ENCODE results near the gene DIAPH3.

- TF ChIP-seq, protein P1, sequence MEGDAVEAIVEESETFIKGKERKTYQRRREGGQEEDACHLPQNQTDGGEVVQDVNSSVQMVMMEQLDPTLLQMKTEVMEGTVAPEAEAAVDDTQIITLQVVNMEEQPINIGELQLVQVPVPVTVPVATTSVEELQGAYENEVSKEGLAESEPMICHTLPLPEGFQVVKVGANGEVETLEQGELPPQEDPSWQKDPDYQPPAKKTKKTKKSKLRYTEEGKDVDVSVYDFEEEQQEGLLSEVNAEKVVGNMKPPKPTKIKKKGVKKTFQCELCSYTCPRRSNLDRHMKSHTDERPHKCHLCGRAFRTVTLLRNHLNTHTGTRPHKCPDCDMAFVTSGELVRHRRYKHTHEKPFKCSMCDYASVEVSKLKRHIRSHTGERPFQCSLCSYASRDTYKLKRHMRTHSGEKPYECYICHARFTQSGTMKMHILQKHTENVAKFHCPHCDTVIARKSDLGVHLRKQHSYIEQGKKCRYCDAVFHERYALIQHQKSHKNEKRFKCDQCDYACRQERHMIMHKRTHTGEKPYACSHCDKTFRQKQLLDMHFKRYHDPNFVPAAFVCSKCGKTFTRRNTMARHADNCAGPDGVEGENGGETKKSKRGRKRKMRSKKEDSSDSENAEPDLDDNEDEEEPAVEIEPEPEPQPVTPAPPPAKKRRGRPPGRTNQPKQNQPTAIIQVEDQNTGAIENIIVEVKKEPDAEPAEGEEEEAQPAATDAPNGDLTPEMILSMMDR (IDR thresholded peaks at IDR 0.05 in 8 of 11, conservative IDR thresholded peaks at IDR 0.05 in 3 of 11) = no peak
- TF ChIP-seq POLR2AphosphoS5 (IDR thresholded peaks at IDR 0.05) (no peak), POLR2A (IDR thresholded peaks at IDR 0.05) (no peak)
Measured at GRCh38 chr13:59665732-59666131, 498.0 kb downstream of the DIAPH3 start.

Data from spleen (tissue), 7 donors.